GM21423 (cell line): ENCODE data around the gene KIF26A.

Experiments used
- ATAC-seq: cut with Tn5 transposase; IDR thresholded peaks from one replicate; pipeline ENCODE4 v1.9.1; 2021; ENCODE audit warnings: mild to moderate bottlenecking, moderate library complexity; ENCODE audit not compliant: unreplicated experiment

KIF26A gene

GRCh38 chr14:104112113-104112505, 26.3 kb upstream of the KIF26A start:
- ATAC-seq, result no peak

GRCh38 chr14:104112609-104113571, 25.5 kb upstream of the KIF26A start:
- no peak for ATAC-seq

- no peak for ATAC-seq
Observed at GRCh38 chr14:104113631-104114420, 24.6 kb upstream of the KIF26A start.

GRCh38 chr14:104114421-104115130, 23.8 kb upstream of the KIF26A start:
- ATAC-seq, result no peak

GRCh38 chr14:104115131-104115600, 23.2 kb upstream of the KIF26A start:
- no peak for ATAC-seq

- no peak for ATAC-seq
Observed at GRCh38 chr14:104115691-104116287, 22.6 kb upstream of the KIF26A start.

GRCh38 chr14:104116288-104116755, 22.1 kb upstream of the KIF26A start:
- ATAC-seq, result no peak

GRCh38 chr14:104116756-104117340, 21.5 kb upstream of the KIF26A start:
- ATAC-seq, result no peak

- no peak for ATAC-seq
Observed at GRCh38 chr14:104117341-104118005, 20.9 kb upstream of the KIF26A start.

GRCh38 chr14:104118006-104118844, 20.2 kb upstream of the KIF26A start:
- no peak for ATAC-seq

GRCh38 chr14:104119119-104119487, 19.3 kb upstream of the KIF26A start:
- ATAC-seq, result no peak

GRCh38 chr14:104119488-104120251, 18.7 kb upstream of the KIF26A start:
- no peak for ATAC-seq

GRCh38 chr14:104120281-104120741, 18.1 kb upstream of the KIF26A start:
- ATAC-seq, result no peak

GRCh38 chr14:104121142-104121541, 17.2 kb upstream of the KIF26A start:
- no peak for ATAC-seq

GRCh38 chr14:104123879-104124278, 14.5 kb upstream of the KIF26A start:
- ATAC-seq, result no peak

GRCh38 chr14:104125011-104125410, 13.4 kb upstream of the KIF26A start:
- ATAC-seq, result no peak

GRCh38 chr14:104126753-104127152, 11.6 kb upstream of the KIF26A start:
- ATAC-seq, result no peak

- ATAC-seq, result no peak
Observed at GRCh38 chr14:104128981-104129380, 9.4 kb upstream of the KIF26A start.
